Naive thymus-derived CD4-positive, alpha-beta T cell (primary cell): ENCODE measurements around the gene LRIG2. TPM values are rescaled to one million over a fixed set of nuclear protein-coding genes. Genes with fewer than 3 reads are reported as not detected.
A peak's percentile ranks its signal among the peaks of the same experiment; 100 is the strongest.

Experiments used
- ATAC-seq: fragments of 150-1000 bp; cut with Tn5 transposase; 2 replicates; pipeline ENCODE4 v1.10.0; 2021; ENCODE audit warnings: mild to moderate bottlenecking, moderate library complexity
- CTCF ChIA-PET: fragments of 350-600 bp; sonication (Branson Sonifier 250); formaldehyde crosslinking; loops from one replicate; lab custom pipeline; 2021; ENCODE audit warnings: antibody characterized with exemption; lab: Charles Lee
- POLR2A ChIA-PET: fragments of 350-600 bp; sonication (Branson Sonifier 250); formaldehyde crosslinking; loops from one replicate; lab custom pipeline; 2021; ENCODE audit warnings: antibody characterized with exemption, inconsistent platforms; lab: Charles Lee
- DNase-seq, 9 donors: peaks; one replicate each; pipeline versions ENCODE4 v3.0.0 to v3.0.0-alpha.2; 2020 to 2022; ENCODE audit warnings: mixed read lengths in 1 of 9
- H3K27ac ChIP-seq: one replicate; pipeline ENCODE4 v1.7.0; 2013; ENCODE audit warnings: mild to moderate bottlenecking, low read depth, low read length, moderate library complexity
- H3K27me3 ChIP-seq, 2 donors: one replicate each; pipeline ENCODE4 v1.7.0; 2013; ENCODE audit warnings: low read length in 2 of 2, mild to moderate bottlenecking in 2 of 2, moderate library complexity in 2 of 2; ENCODE audit not compliant: control insufficient read depth in 2 of 2, insufficient read depth in 2 of 2
- H3K36me3 ChIP-seq, 3 experiments: 1 replicate in 2 of 3; 2 replicates in 1 of 3; pipeline ENCODE4 v1.7.0; 2013; ENCODE audit warnings: low read length in 3 of 3, mild to moderate bottlenecking in 3 of 3, moderate library complexity in 1 of 3; ENCODE audit not compliant: insufficient read depth in 3 of 3, control insufficient read depth in 2 of 3
- H3K4me1 ChIP-seq, 2 donors: one replicate each; pipeline ENCODE4 v1.7.0; 2013; ENCODE audit warnings: low read length in 2 of 2, mild to moderate bottlenecking in 2 of 2, moderate library complexity in 1 of 2; ENCODE audit not compliant: control insufficient read depth in 2 of 2, insufficient read depth in 2 of 2
- H3K4me3 ChIP-seq: 2 replicates; pipeline ENCODE4 v1.7.0; 2013; ENCODE audit warnings: mild to moderate bottlenecking, low read length
- H3K9me3 ChIP-seq, 3 experiments: 1 replicate in 2 of 3; 2 replicates in 1 of 3; pipeline ENCODE4 v1.7.0; 2013; ENCODE audit warnings: low read length in 3 of 3; ENCODE audit not compliant: control insufficient read depth in 2 of 3
- H3K27ac Mint-ChIP-seq, 9 donors: one replicate each; pipeline ENCODE4 v1.8.0; 2020 to 2022; ENCODE audit warnings: mixed read lengths in 9 of 9, mild to moderate bottlenecking in 8 of 9, moderate library complexity in 5 of 9, inconsistent platforms in 2 of 9
- H3K27me3 Mint-ChIP-seq, 5 donors: one replicate each; pipeline ENCODE4 v1.8.0; 2021 to 2022; ENCODE audit warnings: mixed read lengths in 5 of 5, mild to moderate bottlenecking in 1 of 5
- H3K36me3 Mint-ChIP-seq, 5 donors: one replicate each; pipeline ENCODE4 v1.8.0; 2020 to 2022; ENCODE audit warnings: mixed read lengths in 5 of 5, mild to moderate bottlenecking in 3 of 5, inconsistent platforms in 1 of 5
- H3K4me1 Mint-ChIP-seq, 7 donors: one replicate each; pipeline ENCODE4 v1.8.0; 2020 to 2022; ENCODE audit warnings: mixed read lengths in 7 of 7, mild to moderate bottlenecking in 3 of 7, inconsistent platforms in 1 of 7
- H3K4me3 Mint-ChIP-seq, 10 donors: one replicate each; pipeline ENCODE4 v1.8.0; 2020 to 2022; ENCODE audit warnings: mild to moderate bottlenecking in 10 of 10, mixed read lengths in 10 of 10, moderate library complexity in 6 of 10, inconsistent platforms in 2 of 10
- H3K9me3 Mint-ChIP-seq, 11 donors: one replicate each; pipeline ENCODE4 v1.8.0; 2020 to 2022; ENCODE audit warnings: mixed read lengths in 11 of 11, mild to moderate bottlenecking in 4 of 11, inconsistent platforms in 1 of 11, moderate library complexity in 1 of 11
- intact Hi-C, 2 donors: fragments of 100-400 bp; cut with micrococcal nuclease; formaldehyde crosslinking; loops; one replicate each; pipeline ENCODE4 v1.15.1; 2023
- polyA plus RNA-seq, 2 donors: library from polyadenylated mRNA; unstranded; fragments of 300-500 nt; fragmentation: Illumina TruSeq; gene quantifications; one replicate each; pipeline ENCODE4 v1.2.3, GENCODE V29; 2021
- total RNA-seq, 6 experiments: library from RNA in 5 of 6; stranded (reverse) in 5 of 6; gene quantifications; 1 replicate in 5 of 6; 2 replicates in 1 of 6; pipeline ENCODE4 v1.2.3 and lab custom pipeline; 2021 to 2026

The LRIG2 gene
- total and polyA plus RNA-seq, 7 experiments from 2014 or later: 2.7 to 27.0 (median 19.0) TPM

- no peak overlapping the region for H3K27ac ChIP-seq
- POLR2A ChIA-PET: no interaction called here
- H3K27ac Mint-ChIP-seq: no peak overlapping the region
- ATAC-seq (no peak), DNase-seq (no peak)
- H3K4me3 Mint-ChIP-seq: no peak overlapping the region
- H3K36me3 Mint-ChIP-seq: no peaks in the 10 kb centered on the region
- no peaks in the 10 kb centered on the region for H3K4me1 ChIP-seq
- intact Hi-C loops: no loop called here
- H3K27me3 ChIP-seq: no peaks in the 10 kb centered on the region
- H3K4me1 Mint-ChIP-seq: peaks cover 0 to 2% (median 0%) of the 10 kb centered on the region in 7 donors
- CTCF ChIA-PET: no interaction called here
- H3K27me3 Mint-ChIP-seq: no peaks in the 10 kb centered on the region
- H3K4me3 ChIP-seq: no peak overlapping the region
- H3K9me3 ChIP-seq: no peaks in the 10 kb centered on the region
- no peaks in the 10 kb centered on the region for H3K9me3 Mint-ChIP-seq
- H3K36me3 ChIP-seq: no peaks in the 10 kb centered on the region
These were observed 37.9 kb upstream of the LRIG2 start for GRCh38 chr1:113035086-113035485.

- Mint-ChIP-seq H3K4me3 (no peak overlapping the region), H3K27ac (no peak overlapping the region), H3K27me3 (no peaks in the 10 kb centered on the region), H3K36me3 (no peaks in the 10 kb centered on the region), H3K4me1 (peaks cover 0 to 3% (median 0%) of the 10 kb centered on the region in 7 donors), H3K9me3 (no peaks in the 10 kb centered on the region)
- intact Hi-C loops: no loop called here
- no peaks in the 10 kb centered on the region for H3K4me1 ChIP-seq
- POLR2A ChIA-PET: no interaction called here
- no peaks in the 10 kb centered on the region for H3K27me3 ChIP-seq
- DNase-seq: no peak
- CTCF ChIA-PET: no interaction called here
- H3K4me3 ChIP-seq: no peak overlapping the region
- H3K36me3 ChIP-seq: no peaks in the 10 kb centered on the region
- H3K27ac ChIP-seq: no peak overlapping the region
- H3K9me3 ChIP-seq: no peaks in the 10 kb centered on the region
- no peak for ATAC-seq
These were observed 36.2 kb upstream of the LRIG2 start for GRCh38 chr1:113036639-113037321.

GRCh38 chr1:113040041-113040440, 33.0 kb upstream of the LRIG2 start:
- CTCF ChIA-PET: no interaction called here
- no peak overlapping the region for H3K4me3 Mint-ChIP-seq

GRCh38 chr1:113040718-113041412, 32.1 kb upstream of the LRIG2 start:
- peaks cover 0 to 10% (median 0%) of the 10 kb centered on the region in 5 donors for H3K27me3 Mint-ChIP-seq
- H3K27ac ChIP-seq: no peak overlapping the region
- intact Hi-C loops: no loop called here
- H3K9me3 ChIP-seq: no peaks in the 10 kb centered on the region
- H3K9me3 Mint-ChIP-seq: no peaks in the 10 kb centered on the region
- no peaks in the 10 kb centered on the region for H3K36me3 Mint-ChIP-seq
- peaks cover 0 to 11% of the 10 kb centered on the region in 2 donors for H3K4me1 ChIP-seq
- H3K27ac Mint-ChIP-seq: no peak overlapping the region
- POLR2A ChIA-PET: no interaction called here
- H3K4me1 Mint-ChIP-seq: peaks cover 5 to 23% (median 11%) of the 10 kb centered on the region in 7 donors
- H3K4me3 Mint-ChIP-seq: no peak overlapping the region
- no peaks in the 10 kb centered on the region for H3K27me3 ChIP-seq
- ATAC-seq (no peak), DNase-seq (no peak)
- CTCF ChIA-PET: no interaction called here
- H3K36me3 ChIP-seq: no peaks in the 10 kb centered on the region
- H3K4me3 ChIP-seq: no peak overlapping the region

More at GRCh38 chr1:113040041-113040440, 33.0 kb upstream of the LRIG2 start:
- Mint-ChIP-seq H3K4me1 (peaks cover 5 to 20% (median 11%) of the 10 kb centered on the region in 7 donors), H3K36me3 (no peaks in the 10 kb centered on the region), H3K9me3 (no peaks in the 10 kb centered on the region), H3K27ac (no peak overlapping the region), H3K27me3 (peaks cover 0 to 7% (median 0%) of the 10 kb centered on the region in 5 donors)
- Histone ChIP-seq H3K27me3 (no peaks in the 10 kb centered on the region), H3K4me1 (peaks cover 0 to 11% of the 10 kb centered on the region in 2 donors), H3K4me3 (no peak overlapping the region), H3K27ac (no peak overlapping the region), H3K36me3 (no peaks in the 10 kb centered on the region), H3K9me3 (no peaks in the 10 kb centered on the region)
- ATAC-seq (no peak), DNase-seq (no peak)
- POLR2A ChIA-PET: no interaction called here
- intact Hi-C loops: no loop called here

GRCh38 chr1:113041569-113042284, 31.3 kb upstream of the LRIG2 start:
- H3K36me3 Mint-ChIP-seq: no peaks in the 10 kb centered on the region
- H3K4me3 Mint-ChIP-seq: no peak overlapping the region
- no peak overlapping the region for H3K27ac Mint-ChIP-seq
- Histone ChIP-seq H3K9me3 (no peaks in the 10 kb centered on the region), H3K4me3 (no peak overlapping the region), H3K4me1 (peaks cover 6 to 18% of the 10 kb centered on the region in 2 donors), H3K36me3 (no peaks in the 10 kb centered on the region), H3K27ac (no peak overlapping the region), H3K27me3 (no peaks in the 10 kb centered on the region)
- H3K27me3 Mint-ChIP-seq: peaks cover 0 to 10% (median 0%) of the 10 kb centered on the region in 5 donors
- H3K9me3 Mint-ChIP-seq: no peaks in the 10 kb centered on the region
- ATAC-seq (no peak), DNase-seq (no peak)
- ChIA-PET POLR2A (interaction anchor here (1.1 kb wide), 1 partner anchor 31 kb away, joined by 3 read pairs; the partner anchor contains the start of gene LRIG2), CTCF (interaction anchor here (1.2 kb wide), 1 partner anchor 237 kb away, joined by 3 read pairs; no protein-coding TSS in a partner anchor)
- intact Hi-C loops: loop anchor here (1.0 to 2.0 kb wide), 4 partner anchors 160 to 325 kb away; no protein-coding TSS in a partner anchor
- peaks cover 10 to 29% (median 15%) of the 10 kb centered on the region in 7 donors for H3K4me1 Mint-ChIP-seq

GRCh38 chr1:113042285-113043143, 30.5 kb upstream of the LRIG2 start:
- H3K4me3 Mint-ChIP-seq: no peak overlapping the region

More at GRCh38 chr1:113042285-113043143, 30.5 kb upstream of the LRIG2 start:
- Mint-ChIP-seq H3K36me3 (no peaks in the 10 kb centered on the region), H3K27ac (peak overlapping the region in 2 of 9 donors; percentile 58 to 60), H3K4me1 (peaks cover 16 to 37% (median 22%) of the 10 kb centered on the region in 7 donors), H3K27me3 (peaks cover 0 to 10% (median 0%) of the 10 kb centered on the region in 5 donors), H3K9me3 (no peaks in the 10 kb centered on the region)
- H3K27me3 ChIP-seq: no peaks in the 10 kb centered on the region
- no peak overlapping the region for H3K27ac ChIP-seq
- DNase-seq (peak in 1 of 9 donors; percentile 13), ATAC-seq (peak; percentile 83)
- POLR2A ChIA-PET: interaction anchor here (0.5 to 1.1 kb wide), 2 partner anchors 30 to 759 kb away, joined by 3 to 4 read pairs; partner anchors contain the start of gene LRIG2
- H3K4me1 ChIP-seq: peaks cover 6 to 18% of the 10 kb centered on the region in 2 donors
- H3K9me3 ChIP-seq: no peaks in the 10 kb centered on the region
- no peak overlapping the region for H3K4me3 ChIP-seq
- H3K36me3 ChIP-seq: no peaks in the 10 kb centered on the region
- CTCF ChIA-PET: interaction anchor here (1.2 kb wide), 1 partner anchor 238 kb away, joined by 3 read pairs; no protein-coding TSS in a partner anchor
- intact Hi-C loops: loop anchor here (1.0 to 2.0 kb wide), 4 partner anchors 161 to 326 kb away; no protein-coding TSS in a partner anchor
